C4-2B (cell line): Measurements from ENCODE around the gene CHRNA9.
"Not testable (repeated sequence)": the region's sequence is repeated elsewhere in the genome, so short reads cannot be mapped to it uniquely, and the experiment has no call there.

Experiments used
- H3K27ac ChIP-seq: fragments of 450-650 bp; 2 replicates; pipeline ENCODE4 v1.5.1; 2017
- CTCF ChIP-seq: fragments of 450-650 bp; conservative IDR thresholded peaks from 2 replicates; pipeline ENCODE4 v1.5.1; 2017; ENCODE audit warnings: mild to moderate bottlenecking
- ZFX ChIP-seq: fragments of 450-650 bp; IDR thresholded peaks from 2 replicates; pipeline ENCODE4 v1.6.1; 2017

CHRNA9 gene

GRCh38 chr4:40334591-40335524 lies at the start of gene CHRNA9:
Gene CHRNA9 (plus strand): TSS chr4:40335333. CDS start chr4:40335468, 135 bp downstream.
- no peak within 1 kb of the TSS for H3K27ac ChIP-seq
- TF ChIP-seq ZFX (no peak), CTCF (no peak)

GRCh38 chr4:40285692-40286091 lies 49.4 kb upstream of the CHRNA9 start:
- TF ChIP-seq ZFX (no peak), CTCF (no peak)

GRCh38 chr4:40288566-40288965 lies 46.6 kb upstream of the CHRNA9 start:
- no peak overlapping the region for H3K27ac ChIP-seq
- TF ChIP-seq CTCF (no peak), ZFX (no peak)

More at GRCh38 chr4:40285692-40286091, 49.4 kb upstream of the CHRNA9 start:
- H3K27ac ChIP-seq, result no peak overlapping the region

GRCh38 chr4:40289366-40290188 lies 45.6 kb upstream of the CHRNA9 start:
- no peak overlapping the region for H3K27ac ChIP-seq
- TF ChIP-seq CTCF (no peak), ZFX (no peak)

- H3K27ac ChIP-seq, result not testable (repeated sequence)
These were observed 44.4 kb upstream of the CHRNA9 start for GRCh38 chr4:40290611-40291186.

- TF ChIP-seq ZFX (no peak), CTCF (no peak)
- no peak overlapping the region for H3K27ac ChIP-seq
These were observed 42.8 kb upstream of the CHRNA9 start for GRCh38 chr4:40292313-40292759.

- no peak overlapping the region for H3K27ac ChIP-seq
- TF ChIP-seq CTCF (no peak), ZFX (no peak)
These were observed 40.8 kb upstream of the CHRNA9 start for GRCh38 chr4:40294339-40294738.

- H3K27ac ChIP-seq, result not testable (repeated sequence)
These were observed 40.1 kb upstream of the CHRNA9 start for GRCh38 chr4:40295030-40295429.
